ENCODE data around the gene MYLK. TPM values are rescaled to one million over a fixed set of nuclear protein-coding genes. Genes with fewer than 3 reads are reported as not detected.

The MYLK gene
- total RNA-seq, 1 donor from 2014 or later, result 10.1 TPM

- intact Hi-C loops (cut with DNase I), result no loop called here
- ATAC-seq (no peak), DNase-seq (ENCODE audit: missing footprints) (no peak)
Measured at GRCh38 chr3:123672429-123673146, 211.5 kb downstream of the MYLK start.

- intact Hi-C loops (cut with DNase I), result no loop called here
- no peak for ATAC-seq
- no peak for DNase-seq (ENCODE audit: missing footprints)
Measured at GRCh38 chr3:123670743-123671142, 213.4 kb downstream of the MYLK start.

GRCh38 chr3:123668906-123669305, 215.2 kb downstream of the MYLK start:
- no peak for DNase-seq (ENCODE audit: missing footprints)
- no peak for ATAC-seq
- intact Hi-C loops (cut with DNase I), result no loop called here

- intact Hi-C loops (cut with DNase I), result no loop called here
- no peak for ATAC-seq
- no peak for DNase-seq (ENCODE audit: missing footprints)
Measured at GRCh38 chr3:123667784-123668183, 216.3 kb downstream of the MYLK start.

GRCh38 chr3:123664753-123665152, 219.4 kb downstream of the MYLK start:
- no peak for DNase-seq (ENCODE audit: missing footprints)
- intact Hi-C loops (cut with DNase I), result no loop called here
- ATAC-seq, result no peak

GRCh38 chr3:123663977-123664376, 220.2 kb downstream of the MYLK start:
- DNase-seq (ENCODE audit: missing footprints) (no peak), ATAC-seq (no peak)
- intact Hi-C loops (cut with DNase I), result loop anchor here (2.0 kb wide), 1 partner anchor 27 kb away; no protein-coding TSS in a partner anchor

- no peak for DNase-seq (ENCODE audit: missing footprints)
- intact Hi-C loops (cut with DNase I), result loop anchor here (2.0 kb wide), 1 partner anchor 29 kb away; no protein-coding TSS in a partner anchor
- no peak for ATAC-seq
Measured at GRCh38 chr3:123661973-123662372, 222.2 kb downstream of the MYLK start.

GRCh38 chr3:123660900-123661299, 223.2 kb downstream of the MYLK start:
- intact Hi-C loops (cut with DNase I), result no loop called here
- DNase-seq (ENCODE audit: missing footprints), result peak; percentile 93
- ATAC-seq, result peak; percentile 91

GRCh38 chr3:123660141-123660675, 223.9 kb downstream of the MYLK start:
- no peak for ATAC-seq
- DNase-seq (ENCODE audit: missing footprints), result no peak
- intact Hi-C loops (cut with DNase I), result no loop called here

- intact Hi-C loops (cut with DNase I), result no loop called here
- DNase-seq (ENCODE audit: missing footprints) (no peak), ATAC-seq (no peak)
Measured at GRCh38 chr3:123658852-123659206, 225.3 kb downstream of the MYLK start.

GRCh38 chr3:123658118-123658851, 225.8 kb downstream of the MYLK start:
- no peak for ATAC-seq
- no peak for DNase-seq (ENCODE audit: missing footprints)
- intact Hi-C loops (cut with DNase I), result no loop called here

GRCh38 chr3:123657568-123657967, 226.6 kb downstream of the MYLK start:
- intact Hi-C loops (cut with DNase I), result no loop called here
- no peak for DNase-seq (ENCODE audit: missing footprints)
- ATAC-seq, result no peak

- DNase-seq (ENCODE audit: missing footprints), result no peak
Measured at GRCh38 chr3:123657111-123657510, 227.0 kb downstream of the MYLK start.

GRCh38 chr3:123656691-123657090, 227.4 kb downstream of the MYLK start:
- intact Hi-C loops (cut with DNase I), result no loop called here
- ATAC-seq, result no peak
- DNase-seq (ENCODE audit: missing footprints), result no peak

More at GRCh38 chr3:123657111-123657510, 227.0 kb downstream of the MYLK start:
- ATAC-seq, result no peak
- intact Hi-C loops (cut with DNase I), result no loop called here

GRCh38 chr3:123656274-123656673, 227.9 kb downstream of the MYLK start:
- no peak for DNase-seq (ENCODE audit: missing footprints)
- intact Hi-C loops (cut with DNase I), result no loop called here

GRCh38 chr3:123655400-123655799, 228.7 kb downstream of the MYLK start:
- ATAC-seq, result no peak
- intact Hi-C loops (cut with DNase I), result no loop called here
- no peak for DNase-seq (ENCODE audit: missing footprints)

More at GRCh38 chr3:123656274-123656673, 227.9 kb downstream of the MYLK start:
- ATAC-seq, result no peak

GRCh38 chr3:123653221-123653682, 230.9 kb downstream of the MYLK start:
- intact Hi-C loops (cut with DNase I), result no loop called here
- ATAC-seq (peak; percentile 70), DNase-seq (ENCODE audit: missing footprints) (no peak)

GRCh38 chr3:123652342-123652984, 231.7 kb downstream of the MYLK start:
- intact Hi-C loops (cut with DNase I), result loop anchor here (1.0 kb wide), 2 partner anchors 50 to 67 kb away; no protein-coding TSS in a partner anchor
- peak; percentile 87 for DNase-seq (ENCODE audit: missing footprints)
- ATAC-seq, result peak; percentile 92
